GM18951 (cell line): ENCODE results near the gene SPATA19.

Source experiments
- POLR2A ChIP-seq: IDR thresholded peaks from 4 replicates; pipeline ENCODE4 v1.6.1; 2011; ENCODE audit warnings: mild to moderate bottlenecking; ENCODE audit not compliant: insufficient read length, insufficient read depth; ENCODE audit errors: extremely low read depth
- in situ Hi-C: fragments of 300-500 bp; cut with MboI; formaldehyde crosslinking; loops from one replicate; pipeline ENCODE4 v1.12.0; 2022; ENCODE audit warnings: low sequenced_read_pairs, mixed read lengths, inconsistent platforms; ENCODE audit not compliant: unreplicated experiment

The SPATA19 gene

DNA sequence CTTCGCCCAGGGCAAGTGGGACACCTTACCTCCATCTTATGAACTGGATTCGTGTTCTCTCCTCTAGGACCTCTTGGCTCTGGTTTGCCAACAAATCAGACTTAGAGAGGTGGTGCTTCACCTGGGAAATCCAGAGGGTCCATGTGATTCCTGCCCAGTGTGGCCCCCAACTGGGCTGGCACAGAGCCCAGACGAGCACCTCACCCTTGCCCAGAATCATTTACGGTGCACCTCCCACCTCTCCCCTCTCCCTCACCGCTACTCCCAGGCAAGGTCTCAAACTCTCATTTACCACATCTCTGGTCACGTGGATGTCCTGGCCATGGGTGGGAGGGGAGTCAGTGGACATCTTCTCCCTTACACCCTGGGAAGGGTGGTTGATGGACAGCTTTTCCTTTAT, 1.1 kb downstream of the SPATA19 start:
- TF ChIP-seq POLR2A, result no peak
- in situ Hi-C loops, result no loop called here

DNA sequence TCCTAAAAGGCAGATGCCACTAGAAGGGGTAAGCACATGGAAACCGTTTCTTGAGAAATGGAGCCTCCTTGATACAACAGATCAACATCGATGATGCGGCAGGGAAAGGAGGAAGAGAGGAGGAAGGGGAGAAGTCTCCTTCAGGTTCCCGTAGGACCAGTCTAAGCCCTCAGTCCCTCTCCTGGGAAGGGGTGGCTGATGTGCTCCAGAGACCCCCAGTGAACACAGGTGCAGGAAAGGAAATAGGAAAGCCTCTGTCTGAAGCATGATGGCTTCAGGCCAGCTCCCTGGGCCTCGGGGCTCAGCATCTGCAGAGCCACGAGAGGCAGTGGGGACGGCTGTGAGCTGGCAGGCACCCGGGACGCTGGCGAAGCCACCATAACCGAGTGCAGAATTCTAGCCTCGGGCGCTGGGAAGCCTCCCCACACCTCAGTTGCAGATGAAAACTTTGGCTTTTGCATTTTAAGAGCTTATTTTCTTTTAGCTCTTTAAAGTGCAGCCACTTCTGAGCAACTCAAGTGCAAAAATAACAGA, 1.8 kb downstream of the SPATA19 start:
- in situ Hi-C loops, result no loop called here
- TF ChIP-seq POLR2A, result no peak

DNA sequence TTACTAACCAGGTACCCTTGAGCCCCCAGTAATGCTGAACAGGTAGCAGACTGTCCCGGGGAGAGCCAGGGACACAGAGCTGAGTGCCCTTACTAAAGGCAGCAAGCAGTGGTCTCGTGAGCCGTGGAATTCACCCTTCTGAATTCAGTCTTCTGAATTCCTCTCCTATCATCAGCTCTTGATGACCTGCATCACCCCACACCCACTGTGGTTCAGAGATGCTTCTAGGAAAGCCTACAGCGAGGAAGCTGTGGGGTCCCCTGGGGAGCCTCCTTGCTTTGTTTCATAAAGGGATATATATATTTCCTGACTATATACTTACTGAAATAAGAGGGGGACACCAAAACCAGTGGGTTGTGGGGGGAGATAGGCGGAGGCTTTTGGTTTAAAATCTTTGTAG, 2.6 kb downstream of the SPATA19 start:
- in situ Hi-C loops, result no loop called here
- TF ChIP-seq POLR2A, result no peak

GRCh38 chr11:133842053-133842452, 3.3 kb downstream of the SPATA19 start:
- no peak for TF ChIP-seq POLR2A
- in situ Hi-C loops, result no loop called here

GRCh38 chr11:133841279-133842043, 3.9 kb downstream of the SPATA19 start:
- in situ Hi-C loops, result no loop called here
- TF ChIP-seq POLR2A, result no peak

DNA sequence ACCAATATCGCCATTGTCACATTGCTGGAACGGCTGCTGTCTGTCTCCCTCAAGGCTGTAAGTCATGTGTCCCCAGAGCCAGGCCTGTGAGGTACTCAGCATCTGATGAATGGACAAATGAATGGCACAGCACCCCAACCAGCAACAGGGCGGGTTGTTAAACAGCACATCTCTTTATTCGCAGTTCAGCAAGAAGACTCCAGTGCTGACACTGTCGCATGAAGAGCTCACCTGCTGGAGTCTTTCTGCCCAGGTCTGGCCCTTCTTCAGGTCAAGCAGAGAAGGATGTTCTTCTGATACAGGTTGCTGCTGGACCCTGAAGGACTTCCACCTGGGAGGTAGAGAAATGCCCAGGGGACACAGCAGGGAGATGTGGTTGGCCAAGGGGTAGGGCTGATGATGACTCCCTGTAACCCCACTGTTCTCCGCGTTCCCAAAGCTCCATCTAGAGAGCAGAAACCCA, 4.8 kb downstream of the SPATA19 start:
- in situ Hi-C loops, result no loop called here
- no peak for TF ChIP-seq POLR2A

DNA sequence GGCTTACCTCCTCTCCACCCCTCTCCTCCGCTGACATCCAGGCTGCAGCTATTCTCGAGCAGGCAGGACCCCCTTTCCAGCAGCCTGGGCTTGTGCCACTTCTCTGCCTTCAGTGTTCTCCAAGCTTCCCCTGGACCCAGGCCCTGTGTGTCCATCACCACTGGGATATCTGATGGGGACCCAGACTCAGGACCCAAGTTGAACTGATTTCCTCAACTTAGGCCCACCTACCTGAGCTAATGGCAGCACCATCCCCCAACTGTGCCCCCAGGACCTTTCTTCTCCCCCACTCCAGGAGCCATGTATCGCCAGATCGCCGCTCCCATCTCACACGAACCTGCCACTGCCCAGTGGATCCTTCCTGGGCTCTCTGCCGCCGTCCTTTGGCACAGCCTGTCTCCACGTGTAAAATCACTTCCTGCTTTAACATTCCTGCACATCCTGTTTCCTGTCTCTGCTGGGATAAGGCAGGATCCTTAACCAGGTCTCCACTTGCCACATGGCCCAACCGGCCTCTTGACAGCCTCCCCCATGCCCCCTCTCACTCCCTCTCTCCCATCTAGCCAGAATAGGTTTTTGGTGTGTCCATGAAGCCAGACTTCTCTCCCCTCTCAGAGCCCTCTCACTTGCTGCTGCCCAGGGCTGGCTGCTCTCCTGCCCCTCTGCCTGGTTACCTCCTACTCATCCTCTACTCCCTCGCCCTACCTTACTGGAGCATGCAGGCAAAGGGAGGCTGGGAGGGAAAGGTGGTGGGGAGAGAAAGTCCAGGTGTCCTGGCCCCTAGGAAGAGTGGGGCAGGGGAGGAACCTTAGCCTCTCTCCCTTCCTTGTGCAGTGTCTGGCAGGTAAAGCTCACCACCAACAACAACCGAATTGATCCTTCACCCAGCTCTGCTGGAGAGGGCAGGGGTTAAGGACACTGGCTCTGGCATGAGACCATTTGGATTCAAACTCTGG, 9.4 kb downstream of the SPATA19 start:
- in situ Hi-C loops, result no loop called here
- no peak for TF ChIP-seq POLR2A

GRCh38 chr11:133834682-133835592, 10.4 kb downstream of the SPATA19 start:
- no peak for TF ChIP-seq POLR2A
- in situ Hi-C loops, result no loop called here

DNA sequence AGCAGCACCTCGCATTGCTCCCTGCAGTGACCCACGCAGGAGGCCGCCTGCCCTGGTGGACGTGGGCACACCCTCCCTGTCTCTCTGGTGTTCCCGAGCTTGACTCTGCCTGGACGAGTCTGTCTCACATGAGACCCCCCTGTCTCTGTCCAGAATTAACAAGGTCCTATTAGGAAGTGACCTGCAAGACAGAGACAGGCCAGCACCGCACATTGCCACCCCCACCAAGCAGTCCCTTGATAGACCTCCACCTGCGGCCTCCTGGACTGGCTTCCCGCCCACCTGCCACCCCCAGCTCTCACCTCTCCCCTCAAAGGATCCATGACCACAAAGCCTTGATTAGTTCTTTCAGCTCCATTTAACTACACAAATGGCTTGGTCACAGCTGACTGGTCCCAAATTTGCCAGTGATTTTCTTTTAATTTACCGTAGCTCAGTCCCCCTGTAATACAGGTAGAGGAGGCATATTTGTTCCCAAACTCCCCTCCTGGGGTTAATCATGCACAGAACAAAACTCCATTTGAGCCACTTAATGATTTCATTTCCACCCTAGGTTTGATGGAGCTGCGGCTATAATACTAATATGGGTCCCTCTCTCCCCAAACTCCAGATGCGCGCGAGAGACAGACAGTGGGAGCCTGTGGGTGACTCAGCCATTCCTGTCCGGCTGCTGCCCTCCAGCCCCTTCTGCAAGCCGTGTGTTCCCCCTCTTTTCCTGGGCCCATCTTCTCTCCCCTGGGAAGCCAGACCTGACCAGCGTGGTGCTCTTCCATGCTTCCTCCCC, 11.2 kb downstream of the SPATA19 start:
- no peak for TF ChIP-seq POLR2A
- in situ Hi-C loops, result no loop called here

GRCh38 chr11:133832991-133833897, 12.1 kb downstream of the SPATA19 start:
- in situ Hi-C loops, result no loop called here
- TF ChIP-seq POLR2A, result no peak
